Astrocyte of the spinal cord (primary cell): Measurements from ENCODE around the gene SEPSECS.

Experiments
- DNase-seq: peaks from one replicate; pipeline ENCODE4 v3.0.0; 2011; ENCODE audit warnings: low read depth, low spot score
- H3K4me3 ChIP-seq: 2 replicates; pipeline ENCODE4 v1.5.1; 2011; ENCODE audit warnings: low read depth, mild to moderate bottlenecking, low read length, moderate library complexity
- CTCF ChIP-seq: IDR thresholded peaks from 2 replicates; pipeline ENCODE4 v1.5.1; 2012; ENCODE audit warnings: low read depth, mild to moderate bottlenecking, low read length, inconsistent platforms
- in situ Hi-C: cut with HindIII; loops from 2 replicates; pipeline ENCODE4 v1.10.0; 2017; ENCODE audit warnings: low sequenced_read_pairs

Gene SEPSECS

GRCh38 chr4:25081866-25082471 is 78.3 kb downstream of the SEPSECS start:
- no peak overlapping the region for H3K4me3 ChIP-seq
- DNase-seq: no peak
- in situ Hi-C loops: no loop called here
- TF ChIP-seq CTCF: no peak

GRCh38 chr4:25080571-25080970 is 79.7 kb downstream of the SEPSECS start:
- in situ Hi-C loops: no loop called here
- H3K4me3 ChIP-seq: no peak overlapping the region
- no peak for TF ChIP-seq CTCF
- no peak for DNase-seq

GRCh38 chr4:25078523-25078922 is 81.7 kb downstream of the SEPSECS start:
- no peak for DNase-seq
- in situ Hi-C loops: no loop called here
- no peak for TF ChIP-seq CTCF
- no peak overlapping the region for H3K4me3 ChIP-seq

- no peak overlapping the region for H3K4me3 ChIP-seq
- DNase-seq: no peak
- in situ Hi-C loops: no loop called here
- TF ChIP-seq CTCF: no peak
Measured at GRCh38 chr4:25076625-25077398, 83.4 kb downstream of the SEPSECS start.

GRCh38 chr4:25075851-25076250 is 84.4 kb downstream of the SEPSECS start:
- no peak for TF ChIP-seq CTCF
- in situ Hi-C loops: no loop called here

GRCh38 chr4:25075129-25075528 is 85.1 kb downstream of the SEPSECS start:
- no peak for TF ChIP-seq CTCF
- no peak overlapping the region for H3K4me3 ChIP-seq
- in situ Hi-C loops: no loop called here
- no peak for DNase-seq

More at GRCh38 chr4:25075851-25076250, 84.4 kb downstream of the SEPSECS start:
- no peak for DNase-seq
- no peak overlapping the region for H3K4me3 ChIP-seq
